Right atrium auricular region (tissue), 2 donors: Measurements from ENCODE around the gene PSMB7. TPM values are rescaled to one million over a fixed set of nuclear protein-coding genes. Genes with fewer than 3 reads are reported as not detected.

Source experiments
- DNase-seq: peaks from one replicate; pipeline ENCODE4 v3.0.0-alpha.2; 2019; ENCODE audit warnings: low spot score
- H3K27ac ChIP-seq, 2 donors: fragments of 200-600 bp; sonication (generic); 1 replicate in 1 of 2; 2 replicates in 1 of 2; pipeline ENCODE4 v1.5.1; 2016 to 2019
- H3K27me3 ChIP-seq, 2 donors: fragments of 200-600 bp; sonication (generic); one replicate each; pipeline versions ENCODE4 v1.5.1 to v1.6.0; 2017 to 2019
- H3K36me3 ChIP-seq: fragments of 200-600 bp; sonication (generic); one replicate; pipeline ENCODE4 v1.5.1; 2016
- H3K4me1 ChIP-seq, 2 donors: fragments of 200-600 bp; sonication (generic); one replicate each; pipeline versions ENCODE4 v1.5.1 to v1.6.0; 2017 to 2019
- H3K4me3 ChIP-seq, 2 donors: fragments of 200-600 bp; sonication (generic); 1 replicate in 1 of 2; 2 replicates in 1 of 2; pipeline ENCODE4 v1.5.1; 2017 to 2019; ENCODE audit warnings: mild to moderate bottlenecking in 1 of 2, moderate library complexity in 1 of 2
- H3K9me3 ChIP-seq, 2 donors: fragments of 200-600 bp; sonication (generic); one replicate each; pipeline ENCODE4 v1.5.1; 2019
- total RNA-seq, 2 donors: library from RNA; depleted of rRNA; stranded (reverse); fragments of >200 nt; gene quantifications; one replicate each; pipeline ENCODE4 v1.1.0, GENCODE V29; 2016
- TF ChIP-seq, protein P1 (sequence below), 2 donors: fragments of 200-600 bp; sonication (generic); IDR thresholded peaks; one replicate each; pipeline ENCODE4 v1.5.1; 2019; ENCODE audit warnings: antibody characterized with exemption in 2 of 2

The PSMB7 gene
- total RNA-seq, 2 donors from 2014 or later, result 178 to 207 TPM

DNA sequence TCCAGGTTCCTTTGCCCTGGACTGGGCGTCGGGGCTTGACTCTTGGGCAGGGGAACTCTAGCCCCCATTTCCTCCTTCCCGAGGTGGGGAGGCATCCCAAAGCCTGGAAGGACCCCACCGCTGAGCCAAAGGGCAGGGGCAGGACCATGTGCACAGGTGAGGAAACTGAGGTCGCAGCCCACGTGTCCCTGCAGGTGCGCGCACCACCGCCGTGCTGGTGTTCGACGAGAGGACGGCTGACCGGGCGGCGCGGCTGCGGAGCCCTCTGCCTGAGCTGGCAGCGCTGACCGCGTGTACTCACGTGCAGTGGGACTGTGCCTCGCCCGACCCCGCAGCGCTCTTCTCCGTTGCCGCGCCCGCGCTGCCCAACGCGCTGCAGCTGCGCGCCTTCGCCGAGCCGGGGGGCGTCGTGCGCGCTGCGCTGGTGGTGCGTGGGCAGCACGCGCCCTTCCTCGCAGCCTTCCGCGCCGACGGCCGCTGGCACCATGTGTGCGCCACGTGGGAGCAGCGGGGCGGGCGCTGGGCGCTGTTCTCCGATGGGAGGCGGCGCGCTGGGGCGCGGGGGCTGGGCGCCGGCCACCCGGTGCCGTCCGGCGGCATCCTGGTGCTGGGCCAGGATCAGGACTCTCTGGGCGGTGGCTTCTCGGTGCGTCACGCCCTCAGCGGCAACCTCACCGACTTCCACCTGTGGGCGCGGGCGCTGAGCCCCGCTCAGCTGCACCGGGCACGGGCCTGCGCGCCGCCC lies 37.8 kb upstream of the PSMB7 start:
- peaks cover 0 to 20% of the 10 kb centered on the region in 2 donors for H3K4me1 ChIP-seq

GRCh38 chr9:124452326-124452725 lies 37.1 kb upstream of the PSMB7 start:
- no peaks in the 10 kb centered on the region for H3K9me3 ChIP-seq
- H3K4me1 ChIP-seq, result peaks cover 0 to 23% of the 10 kb centered on the region in 2 donors
- H3K27me3 ChIP-seq, result peaks cover 0 to 18% of the 10 kb centered on the region in 2 donors
- TF ChIP-seq, protein P1, sequence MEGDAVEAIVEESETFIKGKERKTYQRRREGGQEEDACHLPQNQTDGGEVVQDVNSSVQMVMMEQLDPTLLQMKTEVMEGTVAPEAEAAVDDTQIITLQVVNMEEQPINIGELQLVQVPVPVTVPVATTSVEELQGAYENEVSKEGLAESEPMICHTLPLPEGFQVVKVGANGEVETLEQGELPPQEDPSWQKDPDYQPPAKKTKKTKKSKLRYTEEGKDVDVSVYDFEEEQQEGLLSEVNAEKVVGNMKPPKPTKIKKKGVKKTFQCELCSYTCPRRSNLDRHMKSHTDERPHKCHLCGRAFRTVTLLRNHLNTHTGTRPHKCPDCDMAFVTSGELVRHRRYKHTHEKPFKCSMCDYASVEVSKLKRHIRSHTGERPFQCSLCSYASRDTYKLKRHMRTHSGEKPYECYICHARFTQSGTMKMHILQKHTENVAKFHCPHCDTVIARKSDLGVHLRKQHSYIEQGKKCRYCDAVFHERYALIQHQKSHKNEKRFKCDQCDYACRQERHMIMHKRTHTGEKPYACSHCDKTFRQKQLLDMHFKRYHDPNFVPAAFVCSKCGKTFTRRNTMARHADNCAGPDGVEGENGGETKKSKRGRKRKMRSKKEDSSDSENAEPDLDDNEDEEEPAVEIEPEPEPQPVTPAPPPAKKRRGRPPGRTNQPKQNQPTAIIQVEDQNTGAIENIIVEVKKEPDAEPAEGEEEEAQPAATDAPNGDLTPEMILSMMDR (IDR thresholded peaks at IDR 0.05), result no peak
- no peaks in the 10 kb centered on the region for H3K36me3 ChIP-seq
- H3K27ac ChIP-seq, result no peak overlapping the region
- no peak for DNase-seq
- no peak overlapping the region for H3K4me3 ChIP-seq

More for the DNA sequence above, 37.8 kb upstream of the PSMB7 start:
- TF ChIP-seq, protein P1 (IDR thresholded peaks at IDR 0.05), result no peak
- no peak for DNase-seq
- Histone ChIP-seq H3K27me3 (peaks cover 0 to 18% of the 10 kb centered on the region in 2 donors), H3K36me3 (no peaks in the 10 kb centered on the region), H3K27ac (no peak overlapping the region), H3K9me3 (no peaks in the 10 kb centered on the region), H3K4me3 (peak overlapping the region in 1 of 2 donors; percentile 19)

GRCh38 chr9:124450931-124451661 lies 35.9 kb upstream of the PSMB7 start:
- Histone ChIP-seq H3K4me1 (peaks cover 0 to 23% of the 10 kb centered on the region in 2 donors), H3K4me3 (no peak overlapping the region), H3K9me3 (no peaks in the 10 kb centered on the region), H3K27me3 (peaks cover 0 to 18% of the 10 kb centered on the region in 2 donors), H3K36me3 (no peaks in the 10 kb centered on the region), H3K27ac (no peak overlapping the region)
- TF ChIP-seq, protein P1 (IDR thresholded peaks at IDR 0.05), result no peak
- no peak for DNase-seq

DNA sequence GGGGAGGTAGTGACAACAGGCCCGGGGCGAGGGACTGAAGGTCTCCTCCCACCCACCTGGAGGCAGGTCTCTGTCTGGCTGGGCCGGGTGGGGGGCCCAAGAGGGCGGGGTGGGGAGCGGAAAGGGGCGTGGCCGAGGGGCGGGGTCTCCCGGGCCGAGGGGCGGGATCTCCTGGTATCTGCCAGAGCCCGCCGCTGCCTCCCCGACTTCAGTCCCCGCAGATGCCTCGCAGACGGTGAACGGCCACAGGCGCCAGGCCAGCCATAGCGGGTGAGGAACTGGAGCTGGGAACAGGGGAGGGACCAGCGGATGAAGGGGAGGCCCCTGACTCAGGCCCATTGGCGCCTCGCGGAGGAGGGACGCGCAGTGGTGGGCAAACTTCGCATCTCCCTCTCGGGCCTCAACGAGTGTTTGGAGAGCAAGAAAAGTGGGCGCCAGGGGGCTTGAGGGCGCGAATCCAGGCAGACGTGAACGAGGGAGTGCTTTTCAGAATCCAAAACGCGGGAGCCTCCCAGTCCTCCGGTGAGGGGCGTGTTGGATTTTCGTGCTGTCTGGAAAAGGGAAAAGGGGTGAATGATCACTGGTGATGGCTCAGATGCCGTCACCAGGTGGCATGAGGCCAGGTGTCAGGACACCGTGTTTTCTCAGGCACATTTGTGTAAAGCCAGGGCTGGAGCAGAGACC lies 35.1 kb upstream of the PSMB7 start, which contains the start of gene ADGRD2:
ADGRD2 (plus strand) TSS at position 211 of the 684 bp plus-strand sequence. CDS start 1,216 bp downstream, outside the sequence.
- DNase-seq, result no peak
- Histone ChIP-seq H3K27me3 (peaks cover 0 to 18% of the 10 kb centered on the region in 2 donors), H3K4me3 (peak within 1 kb of the TSS in 1 of 2 donors; percentile 26)

More for the DNA sequence above, 35.1 kb upstream of the PSMB7 start, which contains the start of gene ADGRD2:
- TF ChIP-seq, protein P1 (IDR thresholded peaks at IDR 0.05), result no peak
- Histone ChIP-seq H3K27ac (no peak within 1 kb of the TSS), H3K4me1 (peaks cover 0 to 23% of the 10 kb centered on the region in 2 donors), H3K9me3 (no peaks in the 10 kb centered on the region), H3K36me3 (no peaks in the 10 kb centered on the region)
